ENCODE measurements around the gene DOK4.

- no peak for TF ChIP-seq CTCF (IDR thresholded peaks at IDR 0.05; ENCODE audit: low read depth, low read length, missing input control)
- no peak for TF ChIP-seq SP1 (IDR thresholded peaks at IDR 0.05)
- TF ChIP-seq, protein P1, sequence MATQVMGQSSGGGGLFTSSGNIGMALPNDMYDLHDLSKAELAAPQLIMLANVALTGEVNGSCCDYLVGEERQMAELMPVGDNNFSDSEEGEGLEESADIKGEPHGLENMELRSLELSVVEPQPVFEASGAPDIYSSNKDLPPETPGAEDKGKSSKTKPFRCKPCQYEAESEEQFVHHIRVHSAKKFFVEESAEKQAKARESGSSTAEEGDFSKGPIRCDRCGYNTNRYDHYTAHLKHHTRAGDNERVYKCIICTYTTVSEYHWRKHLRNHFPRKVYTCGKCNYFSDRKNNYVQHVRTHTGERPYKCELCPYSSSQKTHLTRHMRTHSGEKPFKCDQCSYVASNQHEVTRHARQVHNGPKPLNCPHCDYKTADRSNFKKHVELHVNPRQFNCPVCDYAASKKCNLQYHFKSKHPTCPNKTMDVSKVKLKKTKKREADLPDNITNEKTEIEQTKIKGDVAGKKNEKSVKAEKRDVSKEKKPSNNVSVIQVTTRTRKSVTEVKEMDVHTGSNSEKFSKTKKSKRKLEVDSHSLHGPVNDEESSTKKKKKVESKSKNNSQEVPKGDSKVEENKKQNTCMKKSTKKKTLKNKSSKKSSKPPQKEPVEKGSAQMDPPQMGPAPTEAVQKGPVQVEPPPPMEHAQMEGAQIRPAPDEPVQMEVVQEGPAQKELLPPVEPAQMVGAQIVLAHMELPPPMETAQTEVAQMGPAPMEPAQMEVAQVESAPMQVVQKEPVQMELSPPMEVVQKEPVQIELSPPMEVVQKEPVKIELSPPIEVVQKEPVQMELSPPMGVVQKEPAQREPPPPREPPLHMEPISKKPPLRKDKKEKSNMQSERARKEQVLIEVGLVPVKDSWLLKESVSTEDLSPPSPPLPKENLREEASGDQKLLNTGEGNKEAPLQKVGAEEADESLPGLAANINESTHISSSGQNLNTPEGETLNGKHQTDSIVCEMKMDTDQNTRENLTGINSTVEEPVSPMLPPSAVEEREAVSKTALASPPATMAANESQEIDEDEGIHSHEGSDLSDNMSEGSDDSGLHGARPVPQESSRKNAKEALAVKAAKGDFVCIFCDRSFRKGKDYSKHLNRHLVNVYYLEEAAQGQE (IDR thresholded peaks at IDR 0.05): no peak
- TF ChIP-seq, protein P2, sequence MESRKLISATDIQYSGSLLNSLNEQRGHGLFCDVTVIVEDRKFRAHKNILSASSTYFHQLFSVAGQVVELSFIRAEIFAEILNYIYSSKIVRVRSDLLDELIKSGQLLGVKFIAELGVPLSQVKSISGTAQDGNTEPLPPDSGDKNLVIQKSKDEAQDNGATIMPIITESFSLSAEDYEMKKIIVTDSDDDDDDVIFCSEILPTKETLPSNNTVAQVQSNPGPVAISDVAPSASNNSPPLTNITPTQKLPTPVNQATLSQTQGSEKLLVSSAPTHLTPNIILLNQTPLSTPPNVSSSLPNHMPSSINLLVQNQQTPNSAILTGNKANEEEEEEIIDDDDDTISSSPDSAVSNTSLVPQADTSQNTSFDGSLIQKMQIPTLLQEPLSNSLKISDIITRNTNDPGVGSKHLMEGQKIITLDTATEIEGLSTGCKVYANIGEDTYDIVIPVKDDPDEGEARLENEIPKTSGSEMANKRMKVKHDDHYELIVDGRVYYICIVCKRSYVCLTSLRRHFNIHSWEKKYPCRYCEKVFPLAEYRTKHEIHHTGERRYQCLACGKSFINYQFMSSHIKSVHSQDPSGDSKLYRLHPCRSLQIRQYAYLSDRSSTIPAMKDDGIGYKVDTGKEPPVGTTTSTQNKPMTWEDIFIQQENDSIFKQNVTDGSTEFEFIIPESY (IDR thresholded peaks at IDR 0.05): no peak
- TF ChIP-seq TAF1 (conservative IDR thresholded peaks at IDR 0.05): no peak
- no peak for TF ChIP-seq JUND (IDR thresholded peaks at IDR 0.05)
- peak in 1 of 2 donors; percentile 40 for TF ChIP-seq RAD21 (IDR thresholded peaks at IDR 0.05)
- no peak for TF ChIP-seq MAX (IDR thresholded peaks at IDR 0.05)
- TF ChIP-seq FOXA1 (IDR thresholded peaks at IDR 0.05): no peak
- no peak for TF ChIP-seq GABPA (IDR thresholded peaks at IDR 0.05 in 1 of 2, conservative IDR thresholded peaks at IDR 0.05 in 1 of 2)
Measured at GRCh38 chr16:57475711-57476339, 10.5 kb downstream of the DOK4 start.
